HG02798 (cell line): ENCODE measurements around the gene ADAMTS8.

ENCODE experiments used
- ATAC-seq: cut with Tn5 transposase; IDR thresholded peaks from one replicate; pipeline ENCODE4 v1.9.1; 2021; ENCODE audit warnings: mild to moderate bottlenecking; ENCODE audit not compliant: unreplicated experiment, poor library complexity

Gene ADAMTS8

GRCh38 chr11:130369141-130369691, 59.2 kb downstream of the ADAMTS8 start:
- ATAC-seq, result no peak

GRCh38 chr11:130359419-130359818, 69.0 kb downstream of the ADAMTS8 start:
- ATAC-seq, result no peak

- no peak for ATAC-seq
Observed at GRCh38 chr11:130358398-130358797, 70.0 kb downstream of the ADAMTS8 start.
